C4-2B (cell line): ENCODE data around the gene NEGR1.

Experiments used
- ZFX ChIP-seq: fragments of 450-650 bp; IDR thresholded peaks from 2 replicates; pipeline ENCODE4 v1.6.1; 2017
- TF ChIP-seq, protein P1 (sequence below): fragments of 450-650 bp; conservative IDR thresholded peaks from 2 replicates; pipeline ENCODE4 v1.5.1; 2017; ENCODE audit warnings: mild to moderate bottlenecking

DNA sequence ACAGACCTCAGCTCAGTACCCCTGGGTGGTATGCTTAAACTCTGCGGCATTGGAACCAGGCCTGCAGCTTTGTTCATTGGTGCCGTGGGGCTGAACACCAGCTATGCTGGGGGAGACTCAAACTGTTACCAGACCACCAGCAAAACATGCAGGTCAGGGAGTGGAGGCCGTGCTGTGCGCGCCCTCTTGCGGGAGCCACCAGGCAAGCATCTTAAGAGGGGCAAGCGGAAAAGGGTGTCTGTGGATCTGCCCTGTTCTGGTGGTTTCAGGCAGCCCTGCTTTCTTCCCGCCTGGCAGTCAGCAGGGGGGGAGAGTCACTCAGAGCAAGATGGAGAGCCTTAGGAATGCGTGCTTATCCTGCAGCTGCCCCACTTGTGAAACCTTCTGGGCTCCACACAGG is 924.6 kb downstream of the NEGR1 start:
- TF ChIP-seq, protein P1, sequence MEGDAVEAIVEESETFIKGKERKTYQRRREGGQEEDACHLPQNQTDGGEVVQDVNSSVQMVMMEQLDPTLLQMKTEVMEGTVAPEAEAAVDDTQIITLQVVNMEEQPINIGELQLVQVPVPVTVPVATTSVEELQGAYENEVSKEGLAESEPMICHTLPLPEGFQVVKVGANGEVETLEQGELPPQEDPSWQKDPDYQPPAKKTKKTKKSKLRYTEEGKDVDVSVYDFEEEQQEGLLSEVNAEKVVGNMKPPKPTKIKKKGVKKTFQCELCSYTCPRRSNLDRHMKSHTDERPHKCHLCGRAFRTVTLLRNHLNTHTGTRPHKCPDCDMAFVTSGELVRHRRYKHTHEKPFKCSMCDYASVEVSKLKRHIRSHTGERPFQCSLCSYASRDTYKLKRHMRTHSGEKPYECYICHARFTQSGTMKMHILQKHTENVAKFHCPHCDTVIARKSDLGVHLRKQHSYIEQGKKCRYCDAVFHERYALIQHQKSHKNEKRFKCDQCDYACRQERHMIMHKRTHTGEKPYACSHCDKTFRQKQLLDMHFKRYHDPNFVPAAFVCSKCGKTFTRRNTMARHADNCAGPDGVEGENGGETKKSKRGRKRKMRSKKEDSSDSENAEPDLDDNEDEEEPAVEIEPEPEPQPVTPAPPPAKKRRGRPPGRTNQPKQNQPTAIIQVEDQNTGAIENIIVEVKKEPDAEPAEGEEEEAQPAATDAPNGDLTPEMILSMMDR = no peak
- no peak for TF ChIP-seq ZFX
